BJ (cell line): ENCODE measurements around the gene ARID3B. TPM values are rescaled to one million over a fixed set of nuclear protein-coding genes. Genes with fewer than 3 reads are reported as not detected.

ENCODE experiments used
- CTCF ChIA-PET: fragments of 350-600 bp; formaldehyde crosslinking; extraction: SDS; loops from one replicate; lab custom pipeline; 2021; ENCODE audit warnings: antibody characterized with exemption, inconsistent platforms; lab: Yijun Ruan, JAX
- POLR2A ChIA-PET: fragments of 300-600 bp; sonication (Branson Sonifier 250); formaldehyde crosslinking; extraction: SDS; loops from one replicate; lab custom pipeline; 2021; ENCODE audit warnings: antibody characterized with exemption; lab: Charles Lee
- DNase-seq: peaks from one replicate; pipeline ENCODE4 v3.0.0-alpha.2; 2011; ENCODE audit warnings: low read depth
- H3K27me3 ChIP-seq: 2 replicates; pipeline ENCODE4 v1.6.0; 2011; ENCODE audit warnings: low read length; ENCODE audit not compliant: control insufficient read depth, insufficient read depth
- H3K36me3 ChIP-seq: 2 replicates; pipeline ENCODE4 v1.5.1; 2011; ENCODE audit warnings: low read length; ENCODE audit not compliant: control insufficient read depth, insufficient read depth
- H3K4me3 ChIP-seq: 2 replicates; pipeline ENCODE4 v1.5.1; 2011; ENCODE audit warnings: low read depth, mild to moderate bottlenecking, control low read depth, low read length
- CTCF ChIP-seq: IDR thresholded peaks from 2 replicates; pipeline ENCODE4 v1.5.1; 2011; ENCODE audit warnings: low read depth, mild to moderate bottlenecking, control low read depth, inconsistent platforms, low read length, moderate library complexity; ENCODE audit not compliant: insufficient read depth
- polyA plus RNA-seq: library from polyadenylated mRNA; depleted of rRNA; stranded (reverse); fragments of >200 nt; gene quantifications from 2 replicates; pipeline ENCODE4 v1.2.3, GENCODE V29; 2011

ARID3B gene
- polyA plus RNA-seq, 1 experiment: 1.5 TPM

DNA sequence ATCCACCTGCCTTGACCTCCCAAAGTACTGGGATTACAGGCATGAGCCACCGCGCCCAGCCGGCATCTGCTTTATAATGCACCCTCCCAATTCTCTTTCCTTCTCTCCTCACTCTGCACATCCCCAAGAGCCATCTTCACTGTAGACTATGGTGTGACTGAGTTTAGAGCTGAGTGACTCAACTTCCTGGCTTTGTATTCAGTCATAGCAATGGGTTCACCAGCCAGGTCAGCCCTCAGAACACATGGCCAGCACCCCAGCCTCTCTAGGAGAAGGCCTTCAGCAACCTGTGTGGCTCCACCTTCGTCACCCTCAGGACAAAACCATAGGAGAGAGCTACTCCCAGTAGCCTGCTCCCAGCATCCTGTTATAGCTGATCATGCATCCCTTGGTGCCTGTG is 33.0 kb downstream of the ARID3B start:
- Histone ChIP-seq H3K27me3 (no peaks in the 10 kb centered on the region), H3K4me3 (no peak overlapping the region), H3K36me3 (peaks cover 4% of the 10 kb centered on the region; the same call in 1 of the 2 replicates)
- ChIA-PET POLR2A (no interaction called here), CTCF (no interaction called here)
- DNase-seq: no peak
- TF ChIP-seq CTCF: no peak

DNA sequence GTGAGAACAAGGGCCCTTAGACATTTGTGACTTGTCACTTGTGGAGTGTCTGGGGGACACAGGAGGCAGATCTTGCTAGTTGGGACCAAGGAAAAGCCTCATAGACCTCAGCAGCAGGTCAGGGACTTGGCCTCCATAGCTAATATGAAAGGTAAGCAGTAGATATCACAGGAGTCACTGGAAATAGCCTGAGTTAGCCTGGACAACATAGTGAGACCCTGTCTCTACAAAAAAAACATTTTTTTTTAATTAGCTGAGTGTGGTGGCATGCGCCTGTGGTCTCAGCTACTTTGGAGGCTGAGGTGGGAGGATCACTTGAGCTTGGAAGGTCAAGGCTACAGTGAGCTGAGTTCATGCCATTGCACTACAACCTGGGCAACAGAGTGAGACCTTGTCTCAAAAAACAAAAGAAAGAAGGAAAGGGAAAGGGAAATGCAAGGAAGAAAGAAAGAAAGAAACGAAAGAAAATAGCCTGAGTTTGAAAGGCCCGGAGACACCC is 37.5 kb downstream of the ARID3B start:
- H3K27me3 ChIP-seq: no peaks in the 10 kb centered on the region
- ChIA-PET POLR2A (no interaction called here), CTCF (no interaction called here)
- DNase-seq: no peak
- no peak for TF ChIP-seq CTCF
- H3K4me3 ChIP-seq: no peak overlapping the region
- peaks cover 6% of the 10 kb centered on the region; the same call in 1 of the 2 replicates for H3K36me3 ChIP-seq

- CTCF ChIA-PET: no interaction called here
- H3K4me3 ChIP-seq: no peak overlapping the region
- no peak for DNase-seq
- TF ChIP-seq CTCF: no peak
- no peaks in the 10 kb centered on the region for H3K27me3 ChIP-seq
- peaks cover 6% of the 10 kb centered on the region; the same call in 1 of the 2 replicates for H3K36me3 ChIP-seq
- POLR2A ChIA-PET: interaction anchor here (0.8 kb wide), 1 partner anchor 10 kb away, joined by 5 read pairs; no protein-coding TSS in a partner anchor
Measured at GRCh38 chr15:74579001-74579400, 38.0 kb downstream of the ARID3B start.

- no peak for TF ChIP-seq CTCF
- DNase-seq: no peak
- CTCF ChIA-PET: interaction anchor here (0.6 kb wide), 1 partner anchor 52 kb away, joined by 3 read pairs; no protein-coding TSS in a partner anchor
Measured at GRCh38 chr15:74580538-74581350, 39.7 kb downstream of the ARID3B start.

DNA sequence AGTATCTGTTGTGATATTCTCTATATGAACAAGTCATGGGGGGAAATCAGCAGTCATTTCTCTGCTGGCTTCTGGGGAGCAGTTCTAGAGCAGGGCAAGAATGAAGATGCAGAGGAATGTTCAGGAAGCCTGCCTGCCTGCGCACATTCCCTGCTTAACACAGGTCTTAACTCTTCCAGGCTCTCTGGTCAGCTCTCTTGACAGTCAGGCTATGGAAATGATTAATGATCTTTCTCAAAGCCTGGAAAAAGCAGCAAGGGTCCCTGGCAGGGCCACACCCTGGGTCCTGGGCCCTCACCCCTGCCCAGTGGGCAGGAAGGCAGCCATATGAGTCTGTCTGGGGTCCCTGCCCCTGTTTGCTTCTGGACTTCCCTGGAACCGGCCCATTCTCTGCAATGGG is 43.2 kb downstream of the ARID3B start:
- Histone ChIP-seq H3K36me3 (peaks cover 2% of the 10 kb centered on the region; the same call in 1 of the 2 replicates), H3K27me3 (no peaks in the 10 kb centered on the region), H3K4me3 (no peak overlapping the region)
- no peak for TF ChIP-seq CTCF
- POLR2A ChIA-PET: no interaction called here
- DNase-seq: no peak
- CTCF ChIA-PET: no interaction called here

More at GRCh38 chr15:74580538-74581350, 39.7 kb downstream of the ARID3B start:
- POLR2A ChIA-PET: no interaction called here
- Histone ChIP-seq H3K4me3 (no peak overlapping the region), H3K27me3 (no peaks in the 10 kb centered on the region), H3K36me3 (peaks cover 6% of the 10 kb centered on the region; the same call in 1 of the 2 replicates)
